GM19351 (cell line): ENCODE data around the gene TNRC18.
A peak's percentile ranks its signal among the peaks of the same experiment; 100 is the strongest.

Experiments
- ATAC-seq: cut with Tn5 transposase; IDR thresholded peaks from one replicate; pipeline ENCODE4 v1.9.1; 2021; ENCODE audit warnings: mild to moderate bottlenecking, moderate library complexity; ENCODE audit not compliant: unreplicated experiment

The TNRC18 gene

DNA sequence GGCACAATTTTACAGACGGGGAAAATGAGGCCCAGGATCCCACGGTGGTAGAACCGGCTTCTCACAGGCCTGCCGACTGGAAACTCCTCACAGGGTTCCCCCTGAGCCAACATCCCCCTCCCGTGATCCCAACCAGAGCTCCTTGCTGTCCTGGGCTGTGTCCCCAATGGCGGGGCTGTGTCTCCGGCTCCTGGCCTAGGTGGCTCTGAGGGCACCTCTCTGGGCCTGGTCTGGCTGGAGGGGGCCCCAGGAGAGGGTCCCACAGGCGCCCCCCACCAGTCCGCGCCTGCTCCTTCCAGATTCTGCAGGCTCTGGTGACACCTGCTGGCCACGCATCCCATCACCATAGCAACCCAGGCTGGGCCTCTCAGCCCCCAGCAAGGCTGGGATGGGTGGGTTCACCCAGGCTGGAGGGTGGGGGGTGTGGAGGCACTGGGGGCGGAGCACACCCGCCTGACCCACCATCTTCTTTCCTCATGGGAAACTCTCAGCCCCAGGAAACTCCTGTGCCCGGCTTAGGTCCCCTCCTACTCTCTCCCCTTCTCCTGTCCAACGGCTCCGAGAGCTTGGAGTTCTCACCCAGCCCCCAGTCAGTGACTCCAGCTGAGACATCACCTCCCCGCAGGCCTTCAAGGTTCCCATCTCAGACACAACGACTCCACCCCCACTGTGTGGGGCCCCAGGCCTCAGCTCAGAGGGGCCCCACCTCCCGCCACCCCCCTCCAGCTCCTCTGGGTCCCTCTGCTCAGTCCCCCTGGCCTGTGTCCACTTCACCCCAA, 27.1 kb upstream of the TNRC18 start:
- ATAC-seq = no peak

GRCh38 chr7:5448378-5449037, 24.9 kb upstream of the TNRC18 start:
- ATAC-seq = no peak

GRCh38 chr7:5445981-5446594, 22.5 kb upstream of the TNRC18 start:
- no peak for ATAC-seq

GRCh38 chr7:5443678-5444077, 20.0 kb upstream of the TNRC18 start:
- ATAC-seq = no peak

- no peak for ATAC-seq
These were observed 19.2 kb upstream of the TNRC18 start for GRCh38 chr7:5442757-5443305.

DNA sequence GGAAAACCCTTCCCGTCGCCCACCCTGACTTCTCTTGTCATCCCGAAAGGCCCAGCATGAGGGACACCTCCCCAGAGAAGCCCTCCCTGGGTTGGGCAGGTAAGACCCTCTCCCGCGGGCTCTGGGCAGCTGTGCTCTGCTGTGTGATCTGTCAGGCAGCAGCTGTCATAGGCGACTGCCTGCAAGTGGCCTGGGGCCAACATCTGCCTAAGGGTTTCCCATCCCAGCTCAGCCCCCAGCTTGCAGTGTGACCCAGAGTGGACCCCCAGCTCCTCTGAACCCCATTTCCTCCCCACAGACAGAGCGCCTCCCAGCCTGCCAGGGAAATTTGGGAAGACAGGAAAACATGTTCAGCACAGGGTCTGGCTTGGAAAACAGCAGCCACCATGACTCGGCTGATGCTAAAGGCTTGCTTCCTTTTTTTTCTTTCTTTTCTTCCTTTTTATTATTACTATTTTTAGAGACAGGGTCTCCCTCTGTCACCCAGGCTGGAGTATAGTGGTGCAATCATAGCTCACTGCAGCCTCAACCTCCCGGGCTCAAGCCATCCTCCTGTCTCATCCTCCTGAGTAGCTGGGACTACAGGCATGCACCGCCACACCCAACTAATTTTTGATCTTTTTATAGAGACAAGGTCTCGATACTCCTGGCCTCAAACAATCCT, 18.3 kb upstream of the TNRC18 start:
- no peak for ATAC-seq

- ATAC-seq = no peak
These were observed 16.2 kb upstream of the TNRC18 start for GRCh38 chr7:5439572-5440496.

DNA sequence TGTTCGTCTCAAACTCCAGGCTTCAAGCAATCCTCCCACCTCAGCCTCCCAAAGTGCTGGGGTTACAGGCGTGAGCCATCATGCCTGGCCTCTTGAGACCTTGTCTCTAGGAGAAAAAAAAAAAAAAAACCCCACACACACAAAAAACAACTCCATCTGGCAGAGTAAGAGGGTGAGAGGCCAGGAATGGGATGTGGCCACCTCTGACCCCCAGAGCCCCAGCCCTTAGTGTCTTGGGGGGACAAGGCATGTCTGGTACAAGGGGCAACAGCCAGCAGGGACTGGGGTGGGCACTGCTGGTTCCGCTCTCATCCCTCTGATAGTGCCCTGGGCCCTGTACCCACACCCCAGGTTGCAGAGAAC, 15.6 kb upstream of the TNRC18 start:
- ATAC-seq = no peak

- ATAC-seq = no peak
These were observed 14.4 kb upstream of the TNRC18 start for GRCh38 chr7:5437987-5438386.

DNA sequence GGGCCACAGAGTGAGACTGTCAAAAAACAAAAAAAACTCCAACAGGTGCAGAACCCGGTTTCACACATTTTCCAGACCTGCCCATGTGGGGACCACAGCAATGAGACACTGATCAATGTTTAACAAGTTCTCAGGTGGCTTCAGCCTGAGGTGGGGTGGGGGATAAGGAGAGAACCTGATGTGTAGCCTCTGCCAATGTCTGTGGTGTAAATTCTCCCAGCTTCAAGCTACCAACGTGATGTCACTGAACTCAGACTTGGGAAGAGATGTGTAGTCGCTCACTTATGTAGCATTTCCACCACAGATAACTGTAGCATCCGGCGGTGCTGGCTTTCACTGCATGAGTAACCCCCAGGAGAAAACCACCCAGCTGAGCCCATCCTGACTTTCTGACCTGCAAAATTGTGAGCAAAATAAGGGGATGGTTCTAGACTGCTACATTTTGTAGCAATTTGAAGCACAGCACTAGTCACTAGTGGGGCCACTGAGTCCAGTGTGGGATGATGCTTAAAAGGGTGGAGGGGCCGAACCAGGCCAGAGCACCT, 13.8 kb upstream of the TNRC18 start:
- ATAC-seq = no peak

DNA sequence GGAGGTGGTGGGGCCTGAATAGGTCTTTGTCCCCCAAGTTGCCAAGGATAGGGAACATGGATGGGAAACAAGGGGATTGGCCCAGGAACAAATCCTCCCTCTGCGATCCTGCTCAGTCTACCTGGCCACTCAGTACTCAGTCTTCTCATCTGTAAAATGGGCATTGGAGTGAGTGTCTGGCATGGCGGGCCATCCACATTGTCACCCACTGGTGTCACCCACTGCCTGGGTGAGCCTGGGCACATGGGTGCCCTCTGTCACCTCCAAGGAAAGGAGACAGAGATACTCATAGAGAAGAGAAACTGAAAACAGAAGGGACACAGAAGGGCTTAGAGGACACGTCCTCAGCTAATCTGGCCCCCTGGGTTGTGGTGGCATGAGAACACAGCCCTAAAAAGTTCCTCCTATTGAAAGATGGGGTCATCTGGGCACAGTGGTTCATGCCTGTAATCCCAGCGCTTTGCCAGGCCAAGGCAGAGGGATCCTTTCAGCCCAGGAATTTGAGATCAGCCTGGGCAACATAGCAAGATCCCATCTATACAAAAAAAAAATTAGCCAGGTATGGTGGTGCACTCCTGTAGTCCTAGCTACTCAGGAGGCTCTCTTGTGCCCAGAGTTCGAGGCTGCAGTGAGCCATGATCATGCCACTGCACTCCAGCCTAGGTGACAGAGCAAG, 12.5 kb upstream of the TNRC18 start:
- ATAC-seq = no peak

- peak; percentile 80 for ATAC-seq
These were observed 11.8 kb upstream of the TNRC18 start for GRCh38 chr7:5435291-5436002.

GRCh38 chr7:5433181-5433580, 9.5 kb upstream of the TNRC18 start:
- ATAC-seq = no peak

DNA sequence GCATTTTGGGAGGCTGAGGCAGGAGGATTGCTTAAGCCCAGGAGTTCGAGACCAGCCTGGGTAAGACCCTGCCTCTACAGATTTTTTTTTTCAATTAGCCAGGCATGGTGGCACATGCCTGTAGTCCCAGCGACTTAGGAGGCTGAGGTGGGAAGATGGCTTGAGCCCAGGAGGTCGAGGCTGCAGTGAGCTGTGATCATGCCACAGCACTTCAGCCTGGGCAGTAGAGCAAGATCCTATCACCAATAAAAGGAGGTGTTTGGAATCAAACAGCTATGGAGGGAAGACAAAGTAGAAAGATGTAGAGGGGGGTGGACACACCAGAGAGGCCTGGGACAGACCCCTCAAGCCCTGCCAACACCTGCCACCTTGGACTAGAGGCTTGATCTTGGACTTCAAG, 9.1 kb upstream of the TNRC18 start:
- no peak for ATAC-seq

DNA sequence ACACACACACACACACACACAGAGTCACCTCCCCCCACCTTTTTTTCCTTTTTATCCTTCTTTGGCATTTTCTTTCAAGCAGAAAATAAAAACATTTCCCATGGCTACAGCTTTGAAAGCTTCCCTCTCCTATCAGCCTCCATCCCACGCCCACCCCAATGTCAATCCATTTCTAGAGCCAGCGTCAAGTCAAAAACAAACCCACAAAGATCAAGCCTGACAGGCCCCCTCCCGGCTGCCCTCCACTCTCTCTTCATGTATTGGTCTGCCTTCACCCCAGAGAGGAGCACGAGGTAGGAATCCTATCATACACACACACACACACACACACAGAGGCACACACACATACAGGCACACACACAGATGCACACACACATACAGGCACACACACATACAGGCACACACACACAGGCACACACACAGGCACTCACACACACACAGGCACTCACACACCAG, 8.0 kb upstream of the TNRC18 start:
- ATAC-seq = no peak

DNA sequence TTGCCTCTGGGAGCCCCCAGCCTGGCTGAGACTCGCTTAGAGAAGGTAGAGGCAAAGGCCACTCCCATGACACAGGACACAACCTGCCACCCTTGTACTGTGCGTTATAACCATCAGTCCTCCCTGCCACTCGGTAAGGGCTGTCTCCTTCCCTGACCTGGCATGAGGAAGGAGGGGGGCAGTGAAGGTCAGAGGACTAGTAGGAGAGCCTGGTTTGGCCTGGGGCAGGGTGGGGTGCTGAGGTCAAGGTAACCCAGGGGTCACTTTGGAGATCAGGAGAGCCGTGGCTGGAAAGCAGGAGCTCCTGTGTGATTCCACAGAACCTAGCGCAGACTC, 6.9 kb upstream of the TNRC18 start:
- no peak for ATAC-seq

DNA sequence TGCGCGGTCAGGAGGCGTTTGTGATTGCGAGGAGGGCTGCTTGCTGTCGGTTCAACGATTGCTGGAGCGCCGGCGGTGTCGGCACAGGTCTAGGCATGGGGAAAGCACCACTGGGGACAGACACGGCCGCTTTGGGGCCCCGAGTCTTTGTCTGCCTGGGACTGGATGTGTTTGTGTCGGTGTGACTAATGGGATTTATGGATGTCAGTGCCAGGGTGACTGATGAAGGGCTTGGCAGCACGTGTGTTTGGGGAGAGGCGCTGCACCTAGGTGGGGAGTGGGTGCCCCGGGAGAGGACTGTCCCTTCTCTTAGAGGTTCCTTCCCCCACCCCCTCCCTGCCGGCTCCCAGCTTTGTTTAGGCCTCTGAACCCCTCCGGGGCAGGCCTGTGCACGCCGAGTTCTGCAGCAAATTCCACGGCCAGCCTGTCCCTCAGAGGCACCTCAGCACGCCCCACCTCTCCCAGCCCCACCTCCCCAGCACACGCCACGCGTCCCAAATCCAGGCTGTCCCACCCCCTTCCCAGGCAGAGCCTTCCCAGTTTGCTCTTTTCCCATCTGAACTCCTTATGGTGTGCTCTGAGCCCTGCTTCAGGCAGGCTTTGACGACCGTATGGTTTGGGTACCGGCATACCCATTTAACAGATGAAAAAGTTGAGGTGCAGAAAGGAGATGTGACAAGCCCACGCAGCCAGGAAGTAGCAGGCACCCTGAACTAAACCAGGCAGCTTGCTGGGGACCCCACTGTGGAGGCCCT, 6.4 kb upstream of the TNRC18 start:
- no peak for ATAC-seq

GRCh38 chr7:5429253-5429856, 5.7 kb upstream of the TNRC18 start:
- no peak for ATAC-seq
